AG04449 (cell line): Measurements from ENCODE around the gene OSGIN1.

Experiments used
- CTCF ChIA-PET: fragments of 350-600 bp; formaldehyde crosslinking; extraction: SDS; loops from one replicate; lab custom pipeline; 2021; ENCODE audit warnings: antibody characterized with exemption; lab: Yijun Ruan, JAX
- POLR2A ChIA-PET: fragments of 400-600, 350-600 bp; formaldehyde crosslinking; extraction: SDS; loops from one replicate; lab custom pipeline; 2020; ENCODE audit warnings: antibody characterized with exemption, inconsistent platforms; lab: Yijun Ruan, JAX
- DNase-seq: peaks from one replicate; pipeline ENCODE4 v3.0.0-alpha.2; 2010; ENCODE audit warnings: low read depth, low spot score
- H3K4me3 ChIP-seq: 2 replicates; pipeline ENCODE4 v1.5.1; 2011; ENCODE audit warnings: low read depth, mild to moderate bottlenecking, control low read depth, low read length
- TF ChIP-seq, protein P1 (sequence below): IDR thresholded peaks from one replicate; pipeline ENCODE4 v1.5.1; 2011; ENCODE audit warnings: mild to moderate bottlenecking, moderate library complexity, low read length, control low read depth, inconsistent platforms; ENCODE audit not compliant: insufficient read depth; ENCODE audit errors: missing control alignments

OSGIN1 gene

DNA sequence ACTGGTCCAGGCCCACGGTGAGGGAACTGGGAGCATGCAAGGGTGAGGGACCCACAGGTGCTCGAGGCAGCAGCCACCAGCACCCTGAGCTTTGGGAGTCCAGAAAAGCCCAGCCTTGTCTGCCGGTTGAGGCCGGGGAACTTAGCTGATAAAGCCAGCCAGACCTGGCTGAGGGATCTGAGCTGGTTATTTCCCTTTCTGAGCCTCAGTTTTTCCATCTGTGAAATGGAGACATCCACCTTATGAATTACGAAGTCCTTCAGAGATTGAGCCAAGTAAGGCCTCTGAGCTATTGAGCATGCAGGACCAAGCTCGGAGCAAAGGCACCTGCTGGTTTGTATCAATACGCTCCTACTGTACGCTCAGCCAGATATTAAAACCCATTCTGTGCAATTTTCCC is 28.8 kb downstream of the OSGIN1 start:
- DNase-seq: no peak
- no peak overlapping the region for H3K4me3 ChIP-seq
- CTCF ChIA-PET: interaction anchor here (1.3 kb wide), 1 partner anchor 84 kb away, joined by 5 read pairs; no protein-coding TSS in a partner anchor
- TF ChIP-seq, protein P1, sequence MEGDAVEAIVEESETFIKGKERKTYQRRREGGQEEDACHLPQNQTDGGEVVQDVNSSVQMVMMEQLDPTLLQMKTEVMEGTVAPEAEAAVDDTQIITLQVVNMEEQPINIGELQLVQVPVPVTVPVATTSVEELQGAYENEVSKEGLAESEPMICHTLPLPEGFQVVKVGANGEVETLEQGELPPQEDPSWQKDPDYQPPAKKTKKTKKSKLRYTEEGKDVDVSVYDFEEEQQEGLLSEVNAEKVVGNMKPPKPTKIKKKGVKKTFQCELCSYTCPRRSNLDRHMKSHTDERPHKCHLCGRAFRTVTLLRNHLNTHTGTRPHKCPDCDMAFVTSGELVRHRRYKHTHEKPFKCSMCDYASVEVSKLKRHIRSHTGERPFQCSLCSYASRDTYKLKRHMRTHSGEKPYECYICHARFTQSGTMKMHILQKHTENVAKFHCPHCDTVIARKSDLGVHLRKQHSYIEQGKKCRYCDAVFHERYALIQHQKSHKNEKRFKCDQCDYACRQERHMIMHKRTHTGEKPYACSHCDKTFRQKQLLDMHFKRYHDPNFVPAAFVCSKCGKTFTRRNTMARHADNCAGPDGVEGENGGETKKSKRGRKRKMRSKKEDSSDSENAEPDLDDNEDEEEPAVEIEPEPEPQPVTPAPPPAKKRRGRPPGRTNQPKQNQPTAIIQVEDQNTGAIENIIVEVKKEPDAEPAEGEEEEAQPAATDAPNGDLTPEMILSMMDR: no peak
- POLR2A ChIA-PET: no interaction called here

DNA sequence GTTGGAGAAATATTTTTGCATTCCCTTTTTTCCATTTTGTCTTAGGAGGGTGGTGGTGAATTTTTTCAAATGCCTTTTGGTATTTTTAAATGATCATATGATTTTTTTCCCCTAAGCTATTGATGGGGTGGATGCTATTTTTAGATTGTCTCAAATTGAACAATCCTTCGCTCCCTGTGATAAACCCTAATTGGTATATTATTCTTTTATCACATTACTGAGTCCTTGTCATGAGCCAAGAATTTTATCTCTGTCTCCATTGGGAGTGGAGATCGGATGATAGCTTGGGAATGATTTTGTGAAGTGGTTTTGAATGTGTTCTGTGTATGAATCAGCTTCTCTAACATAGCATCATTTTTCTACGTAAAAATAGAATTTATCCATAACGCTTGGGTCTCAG is 30.5 kb downstream of the OSGIN1 start:
- DNase-seq: no peak
- CTCF ChIA-PET: interaction anchor here (1.3 to 1.4 kb wide), 2 partner anchors 80 to 82 kb away, joined by 5 to 7 read pairs; no protein-coding TSS in a partner anchor

DNA sequence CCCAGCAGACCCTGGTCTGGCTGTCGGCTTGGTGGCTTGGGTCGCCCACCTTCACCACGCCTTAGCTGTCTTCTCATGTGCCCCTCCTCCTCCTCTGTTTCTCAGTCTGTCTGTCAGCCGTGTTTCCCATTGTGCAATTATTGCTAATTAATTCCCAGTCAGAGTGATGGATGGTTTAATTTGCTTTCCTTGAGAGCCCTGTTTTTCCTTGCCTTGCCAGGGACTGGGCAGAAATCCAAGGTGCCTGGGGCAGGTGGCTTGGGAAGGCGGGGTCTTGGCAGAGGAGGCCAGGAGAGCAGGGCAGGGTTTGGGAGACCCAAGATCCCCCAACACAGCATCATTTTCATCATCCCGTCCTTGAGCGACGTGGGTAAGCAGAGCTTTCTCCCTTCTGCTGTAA is 36.3 kb downstream of the OSGIN1 start:
- ChIA-PET CTCF (interaction anchor here (1.4 kb wide), 1 partner anchor 74 kb away, joined by 5 read pairs; no protein-coding TSS in a partner anchor), POLR2A (no interaction called here)
- H3K4me3 ChIP-seq: no peak overlapping the region
- TF ChIP-seq, protein P1: no peak
- no peak for DNase-seq

More for the DNA sequence above, 30.5 kb downstream of the OSGIN1 start:
- POLR2A ChIA-PET: no interaction called here
- TF ChIP-seq, protein P1: no peak
- no peak overlapping the region for H3K4me3 ChIP-seq

DNA sequence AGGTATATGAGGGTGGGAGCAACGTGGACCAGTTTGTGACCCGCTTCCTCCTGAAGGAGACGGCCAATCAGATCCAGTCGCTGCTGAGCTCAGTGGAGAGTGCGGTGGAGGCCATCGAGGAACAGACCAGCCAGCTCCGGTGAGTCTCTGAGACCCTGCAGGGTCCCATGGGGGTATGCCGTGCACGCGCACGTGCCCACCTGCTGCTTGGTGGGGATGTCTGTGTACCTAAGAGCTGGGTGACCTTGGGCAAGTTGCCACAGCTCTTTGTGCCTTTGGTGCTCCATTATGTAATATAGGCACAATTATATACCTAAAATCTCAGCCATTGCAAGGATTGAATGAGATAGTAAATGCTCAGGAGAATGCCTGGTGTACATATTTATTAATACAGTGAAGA is 37.5 kb downstream of the OSGIN1 start:
- H3K4me3 ChIP-seq: no peak overlapping the region
- CTCF ChIA-PET: no interaction called here
- no peak for DNase-seq
- POLR2A ChIA-PET: no interaction called here
- TF ChIP-seq, protein P1: no peak

DNA sequence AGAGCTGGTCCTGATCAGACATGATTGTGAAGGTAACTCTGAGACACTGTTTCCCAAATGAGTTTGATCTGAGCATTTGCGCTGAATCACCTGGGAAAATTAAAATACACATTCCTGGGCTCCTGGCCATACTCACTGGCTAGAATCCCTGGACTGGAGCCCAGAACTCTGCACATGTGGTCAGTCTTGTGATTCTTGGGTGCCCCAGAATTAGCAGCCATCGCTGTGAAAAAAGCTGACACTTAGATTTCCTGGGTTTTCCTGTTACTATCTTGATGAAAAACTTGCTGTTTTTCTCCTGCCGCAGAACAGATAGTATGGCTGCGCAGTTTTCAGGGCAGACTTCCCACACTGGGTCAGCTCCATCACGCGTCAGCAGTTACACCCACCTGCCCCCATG is 39.6 kb downstream of the OSGIN1 start:
- DNase-seq: no peak
- TF ChIP-seq, protein P1: no peak
- CTCF ChIA-PET: interaction anchor here (1.2 to 4.0 kb wide), 8 partner anchors 8 to 195 kb away, joined by 4 to 21 read pairs (median 6); partner anchors contain the start of gene TAF1C
- no peak overlapping the region for H3K4me3 ChIP-seq
- POLR2A ChIA-PET: no interaction called here

DNA sequence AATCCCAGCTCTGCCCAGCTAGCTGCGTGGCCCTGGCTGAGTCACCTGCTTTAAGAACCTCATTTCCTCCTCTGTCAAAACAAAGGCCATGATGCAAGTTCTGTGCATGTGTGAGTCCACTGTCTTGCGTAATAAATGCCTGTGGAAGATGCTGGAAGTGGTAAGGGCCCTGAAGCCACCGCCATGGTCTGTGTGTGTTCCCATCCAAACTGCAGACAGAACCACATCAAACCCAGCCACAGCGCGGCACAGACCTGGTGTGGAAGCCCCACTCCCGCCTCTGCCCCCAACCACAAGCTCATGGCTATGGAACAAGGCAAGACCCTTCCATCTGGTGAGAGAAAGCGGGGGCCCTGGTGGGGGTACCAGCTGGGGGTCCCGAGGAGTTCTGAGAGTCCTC is 41.0 kb downstream of the OSGIN1 start:
- ChIA-PET CTCF (interaction anchor here (1.1 to 4.0 kb wide), 10 partner anchors 9 to 283 kb away, joined by 3 to 21 read pairs (median 6); partner anchors contain the start of gene TAF1C), POLR2A (no interaction called here)

More for the DNA sequence above, 41.0 kb downstream of the OSGIN1 start:
- TF ChIP-seq, protein P1: no peak
- DNase-seq: peak; percentile 76
- no peak overlapping the region for H3K4me3 ChIP-seq
